H1 (cell line): Measurements from ENCODE around the gene LY6G5B.

Experiments
- PHF8 ChIP-seq: fragments of 200-600 bp; sonication (generic); conservative IDR thresholded peaks from 2 replicates; pipeline ENCODE4 v1.7.1; 2012; ENCODE audit warnings: low read depth, mild to moderate bottlenecking, inconsistent platforms, low read length, moderate library complexity
- POLR2AphosphoS5 ChIP-seq: IDR thresholded peaks from 2 replicates; pipeline ENCODE4 v1.6.1; 2011; ENCODE audit warnings: low read depth, low read length
- YY1 ChIP-seq: IDR thresholded peaks from 2 replicates; pipeline ENCODE4 v1.6.1; 2011; ENCODE audit warnings: low read depth, mild to moderate bottlenecking, low read length

GRCh38 chr6:31677955-31678354 is 8.2 kb downstream of the LY6G5B start:
- TF ChIP-seq YY1 (no peak), PHF8 (no peak), POLR2AphosphoS5 (no peak)
